HepG2 (cell line): Measurements from ENCODE around the gene GAS5. TPM values are rescaled to one million over a fixed set of nuclear protein-coding genes. Genes with fewer than 3 reads are reported as not detected.

Experiments
- GLMP ChIP-seq: sonication (generic); formaldehyde crosslinking; IDR thresholded peaks from 2 replicates; pipeline ENCODE4 v1.9.0; 2021; ENCODE audit warnings: missing genetic modification reagents, mild to moderate bottlenecking, borderline replicate concordance
- MAZ ChIP-seq, 2 experiments: sonication (generic) in 1 of 2; formaldehyde crosslinking in 1 of 2; IDR thresholded peaks; 2 replicates each; pipeline versions ENCODE4 v1.5.0 to v1.6.1; 2012 to 2020; ENCODE audit warnings: low read depth in 2 of 2, mild to moderate bottlenecking in 2 of 2, borderline replicate concordance in 1 of 2, improper control_type of control experiment in 1 of 2, low read length in 1 of 2, missing genetic modification reagents in 1 of 2, moderate library complexity in 1 of 2
- MED13 ChIP-seq: sonication (generic); formaldehyde crosslinking; IDR thresholded peaks from 2 replicates; pipeline ENCODE4 v1.5.0; 2020; ENCODE audit warnings: missing genetic modification reagents
- MIER2 ChIP-seq: IDR thresholded peaks from 2 replicates; pipeline ENCODE4 v1.6.1; 2016; ENCODE audit warnings: missing biosample characterization, missing genetic modification reagents
- NFE2L2 ChIP-seq: fragments of 150-350 bp; IDR thresholded peaks from 2 replicates; pipeline ENCODE4 v1.6.1; 2014; ENCODE audit warnings: low read length
- NFKB2 ChIP-seq: sonication (generic); formaldehyde crosslinking; IDR thresholded peaks from 2 replicates; pipeline ENCODE4 v1.4.0; 2020; ENCODE audit warnings: missing genetic modification reagents, borderline replicate concordance
- PITX1 ChIP-seq: sonication (generic); formaldehyde crosslinking; IDR thresholded peaks from 2 replicates; pipeline ENCODE4 v1.5.1; 2020; ENCODE audit warnings: mild to moderate bottlenecking, missing genetic modification reagents
- RNF219 ChIP-seq: sonication (generic); formaldehyde crosslinking; IDR thresholded peaks from 2 replicates; pipeline ENCODE4 v1.5.0; 2020; ENCODE audit warnings: mild to moderate bottlenecking, missing genetic modification reagents
- RXRB ChIP-seq: IDR thresholded peaks from 2 replicates; pipeline ENCODE4 v1.6.1; 2016; ENCODE audit warnings: borderline replicate concordance, missing genetic modification reagents, missing compliant biosample characterization
- ZNF282 ChIP-seq: fragments of 450-650 bp; IDR thresholded peaks from 2 replicates; pipeline ENCODE4 v1.6.1; 2018; ENCODE audit not compliant: partially characterized antibody
- ZNF362 ChIP-seq: sonication (generic); formaldehyde crosslinking; IDR thresholded peaks from 2 replicates; pipeline ENCODE4 v1.4.0; 2020; ENCODE audit warnings: missing genetic modification reagents, mild to moderate bottlenecking, borderline replicate concordance
- ZNF468 ChIP-seq: sonication (generic); formaldehyde crosslinking; IDR thresholded peaks from 2 replicates; pipeline ENCODE4 v1.8.0; 2022; ENCODE audit warnings: mild to moderate bottlenecking, moderate library complexity, missing genetic modification reagents
- ZNF484 ChIP-seq: sonication (generic); formaldehyde crosslinking; IDR thresholded peaks from 2 replicates; pipeline ENCODE4 v1.5.1; 2020; ENCODE audit warnings: mild to moderate bottlenecking, low read depth, missing genetic modification reagents, borderline replicate concordance
- ZNF609 ChIP-seq: sonication (generic); formaldehyde crosslinking; IDR thresholded peaks from 2 replicates; pipeline ENCODE4 v1.4.0; 2020; ENCODE audit warnings: mild to moderate bottlenecking, missing genetic modification reagents, borderline replicate concordance
- ZNF720 ChIP-seq: sonication (generic); formaldehyde crosslinking; IDR thresholded peaks from 2 replicates; pipeline ENCODE4 v1.4.0; 2020; ENCODE audit warnings: missing genetic modification reagents
- ZNF780A ChIP-seq: sonication (generic); formaldehyde crosslinking; IDR thresholded peaks from 2 replicates; pipeline ENCODE4 v1.8.0; 2022; ENCODE audit warnings: mild to moderate bottlenecking, missing genetic modification reagents, moderate library complexity
- ZNF891 ChIP-seq: sonication (generic); formaldehyde crosslinking; IDR thresholded peaks from 2 replicates; pipeline ENCODE4 v1.5.0; 2020; ENCODE audit warnings: mild to moderate bottlenecking, missing genetic modification reagents
- polyA plus RNA-seq, 8 experiments: library from polyadenylated mRNA; depleted of rRNA in 3 of 8; stranded (reverse) in 7 of 8; unstranded in 1 of 8; fragments of >200 nt; fragmentation: Illumina TruSeq in 4 of 8; extraction: Trizol in 4 of 8; gene quantifications; 2 replicates each; pipeline versions ENCODE4 v1.2.1 to v1.2.3, GENCODE V29; 2011 to 2016; ENCODE audit warnings: low read depth in 4 of 8, missing spikeins in 1 of 8, mixed read lengths in 1 of 8; ENCODE audit not compliant: insufficient read depth in 1 of 8
- total RNA-seq, 5 experiments: library from RNA; depleted of rRNA; stranded (reverse); fragments of >200 nt; fragmentation: Illumina TruSeq; extraction: Trizol; gene quantifications; 2 replicates each; pipeline ENCODE4 v1.2.3, GENCODE V29; 2016; ENCODE audit warnings: low read depth in 1 of 5
- TF ChIP-seq, protein P1 (sequence below): sonication (generic); formaldehyde crosslinking; IDR thresholded peaks from 2 replicates; pipeline ENCODE4 v1.5.1; 2020; ENCODE audit warnings: mild to moderate bottlenecking, missing genetic modification reagents, moderate library complexity

GAS5 gene
- total and polyA plus RNA-seq, 2 of the 13 experiments (the other 11 are each of a cell fraction or from before 2014, with no cell fraction given) = 352 to 738 TPM

DNA sequence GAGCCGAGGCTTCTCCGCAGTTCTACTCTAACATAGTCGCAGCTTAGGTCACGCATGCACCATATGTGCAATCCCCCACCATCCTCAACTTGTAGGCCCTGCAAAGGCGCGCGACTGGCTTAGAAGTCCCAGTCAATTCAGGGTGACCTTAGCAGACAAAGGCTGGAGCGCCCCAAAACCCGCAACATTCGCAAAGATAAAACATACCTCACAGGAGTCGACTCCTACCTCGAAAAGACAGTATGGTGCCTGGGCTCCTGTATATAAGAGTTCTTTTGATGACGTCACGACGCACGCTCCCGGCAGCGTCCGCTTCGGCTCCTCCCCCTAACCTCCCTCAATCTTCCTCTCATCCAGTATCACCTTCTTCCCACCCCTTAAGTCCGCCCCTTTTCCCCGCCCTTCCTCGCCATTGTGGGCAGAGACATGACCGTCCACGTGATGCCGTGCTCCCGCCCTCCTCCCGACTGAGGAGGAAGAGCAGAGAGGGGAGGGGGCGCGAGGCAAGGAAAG, at the start of gene GAS5 (continued):
- TF ChIP-seq RNF219 (CRISPR knock-in tag) (no peak), MAZ (IDR thresholded peaks at IDR 0.05; ENCODE audit: borderline replicate concordance, low read depth, low read length) (peak; percentile 89; the same call in 1 of the 2 replicates), MAZ (CRISPR knock-in tag; IDR thresholded peaks at IDR 0.05; ENCODE audit: low read depth) (no peak), ZNF609 (CRISPR knock-in tag) (no peak), GLMP (CRISPR knock-in tag) (no peak), RXRB (CRISPR knock-in tag) (peak; percentile 31; the same call in 1 of the 2 replicates), PITX1 (CRISPR knock-in tag) (no peak), NFE2L2 (no peak), ZNF891 (CRISPR knock-in tag) (0 out of 2 replicates have a peak, but pooled peaks have one; percentile 26), MIER2 (CRISPR knock-in tag) (peak; percentile 39; the same call in 1 of the 2 replicates), ZNF780A (CRISPR knock-in tag) (no peak), ZNF468 (no peak), ZNF282 (no peak), MED13 (no peak; the same call in 1 of the 2 replicates), ZNF720 (0 out of 2 replicates have a peak, but pooled peaks have one; percentile 68), NFKB2 (CRISPR knock-in tag) (no peak), ZNF362 (CRISPR knock-in tag) (no peak), ZNF484 (no peak)
- TF ChIP-seq, protein P1, sequence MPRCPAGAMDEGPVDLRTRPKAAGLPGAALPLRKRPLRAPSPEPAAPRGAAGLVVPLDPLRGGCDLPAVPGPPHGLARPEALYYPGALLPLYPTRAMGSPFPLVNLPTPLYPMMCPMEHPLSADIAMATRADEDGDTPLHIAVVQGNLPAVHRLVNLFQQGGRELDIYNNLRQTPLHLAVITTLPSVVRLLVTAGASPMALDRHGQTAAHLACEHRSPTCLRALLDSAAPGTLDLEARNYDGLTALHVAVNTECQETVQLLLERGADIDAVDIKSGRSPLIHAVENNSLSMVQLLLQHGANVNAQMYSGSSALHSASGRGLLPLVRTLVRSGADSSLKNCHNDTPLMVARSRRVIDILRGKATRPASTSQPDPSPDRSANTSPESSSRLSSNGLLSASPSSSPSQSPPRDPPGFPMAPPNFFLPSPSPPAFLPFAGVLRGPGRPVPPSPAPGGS (CRISPR knock-in tag) = no peak
